Measurements from ENCODE around the gene CELA2A. TPM values are rescaled to one million over a fixed set of nuclear protein-coding genes. Genes with fewer than 3 reads are reported as not detected.
A peak's percentile ranks its signal among the peaks of the same experiment; 100 is the strongest.

CELA2A gene
- total and polyA plus RNA-seq, 2 of the 13 experiments (the other 11 are each of a cell fraction or from before 2014, with no cell fraction given), result not detected

DNA sequence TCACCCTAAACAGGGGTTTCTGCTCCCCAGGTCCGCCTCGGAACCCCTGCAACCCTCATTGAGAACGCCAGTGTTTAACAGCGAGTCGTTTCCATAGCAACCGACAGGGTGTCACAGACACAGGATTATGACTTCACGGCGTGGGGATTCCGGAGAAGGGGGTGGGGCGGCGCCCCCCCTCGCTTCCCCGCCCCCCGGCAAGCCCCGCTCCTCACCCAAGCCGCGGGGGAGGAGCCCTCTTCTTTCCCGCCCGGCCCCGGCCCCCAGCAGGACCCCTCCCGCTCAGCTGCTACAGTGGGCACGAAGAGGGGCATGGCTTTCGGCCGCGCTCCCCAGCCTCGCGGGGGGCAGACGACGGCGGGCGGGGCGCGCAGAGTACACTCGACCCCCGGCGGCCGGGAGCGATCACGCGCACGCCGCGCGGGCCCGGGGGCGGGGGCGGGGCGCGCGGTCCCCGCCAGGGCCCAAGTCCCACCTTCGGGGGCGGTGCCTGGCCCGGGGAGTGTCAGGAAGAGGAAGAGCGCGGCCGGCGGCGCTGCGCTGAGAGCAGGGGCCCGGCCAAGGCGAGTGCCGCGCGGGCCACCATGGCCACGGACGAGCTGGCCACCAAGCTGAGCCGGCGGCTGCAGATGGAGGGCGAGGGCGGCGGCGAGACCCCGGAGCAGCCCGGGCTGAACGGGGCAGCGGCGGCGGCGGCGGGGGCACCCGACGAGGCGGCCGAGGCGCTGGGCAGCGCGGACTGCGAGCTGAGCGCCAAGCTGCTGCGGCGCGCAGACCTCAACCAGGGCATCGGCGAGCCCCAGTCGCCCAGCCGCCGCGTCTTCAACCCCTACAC lies 46.9 kb upstream of the CELA2A start, which contains the start of gene EFHD2:
Gene EFHD2, plus strand, starts transcription at position 501 of the 835 bp plus-strand sequence. Its CDS starts 84 bp downstream, at position 585.
- H3K79me2 ChIP-seq (ENCODE audit: insufficient read depth, low read length), result no peaks in the 10 kb centered on the region
- H3K27ac ChIP-seq (ENCODE audit: extremely low read length, insufficient read depth, low read length), result no peak within 1 kb of the TSS
- no peak within 1 kb of the TSS for H2AFZ ChIP-seq (ENCODE audit: low read length)
- BruUV-seq (replicated peaks), result no TSS peak
- H3K9ac ChIP-seq (ENCODE audit: insufficient read depth, low read depth, low read length), result peak within 1 kb of the TSS; percentile 70
- no CpG with 5 or more reads among the region's 99 CpGs for WGBS (ENCODE audit: low lambda C conversion rate)
- peaks cover 3 to 38% of the 10 kb centered on the region in 2 experiments; a peak in 3 of 5 replicates for H3K27me3 ChIP-seq (ENCODE audit: control insufficient read depth in 1 of 2, insufficient read depth in 2 of 2, low read length in 2 of 2)
- ATAC-seq, result peak; percentile 89
- intact Hi-C loops (cut with micrococcal nuclease; ENCODE audit: unreplicated experiment) (loop anchor here (5.0 kb wide), 1 partner anchor 37 kb away; no protein-coding TSS in a partner anchor), in situ Hi-C loops (cut with HindIII; ENCODE audit: extremely low pct_ligation_motif_present, low pct_unique_long_range_greater_than_20kb) (no loop called here)
- peaks cover 0 to 1% of the 10 kb centered on the region in 2 experiments; a peak in 2 of 5 replicates for H3K36me3 ChIP-seq (replicated peaks in 1 of 2; ENCODE audit: control insufficient read depth in 1 of 2, insufficient read depth in 2 of 2, low read length in 2 of 2)
- FAIRE-seq, result no peak
- peaks cover 35% of the 10 kb centered on the region for H3K4me1 ChIP-seq (ENCODE audit: insufficient read depth, low read length)
- no peaks in the 10 kb centered on the region for H3K9me3 ChIP-seq (ENCODE audit: low read length)
- H3K4me2 ChIP-seq (ENCODE audit: low read depth, low read length), result peak within 1 kb of the TSS; percentile 91
- no peaks in the 10 kb centered on the region for H4K20me1 ChIP-seq (ENCODE audit: insufficient read depth, low read length)
- CTCF ChIA-PET (ENCODE audit: low intra/inter-chr PET ratio, low total read pairs), result interaction anchor here (1.5 kb wide), 1 partner anchor 86 kb away, joined by 3 read pairs; no protein-coding TSS in a partner anchor
- H3K4me3 ChIP-seq (replicated peaks in 1 of 3; ENCODE audit: insufficient read depth in 1 of 3, low read depth in 2 of 3, low read length in 3 of 3), result peak within 1 kb of the TSS; percentile 77 to 83 (median 78)
- POLR2A ChIA-PET, result no interaction called here
- peak; percentile 54 for DNase-seq (ENCODE audit: low spot score)
- no peak for TF ChIP-seq FOXC1 (CRISPR knock-in tag; IDR thresholded peaks at IDR 0.05; ENCODE audit: borderline replicate concordance)
- no peak for TF ChIP-seq ZNF761 (CRISPR knock-in tag; conservative IDR thresholded peaks at IDR 0.05)
- no peak for TF ChIP-seq ZNF383 (CRISPR knock-in tag; IDR thresholded peaks at IDR 0.05; ENCODE audit: borderline replicate concordance)
- no peak for TF ChIP-seq TCF7L2 (IDR thresholded peaks at IDR 0.05; ENCODE audit: low read depth, low read length)
- TF ChIP-seq POLR2G (IDR thresholded peaks at IDR 0.05; ENCODE audit: low read depth, low read length), result peak; percentile 71
- TF ChIP-seq MEIS1 (CRISPR knock-in tag; IDR thresholded peaks at IDR 0.05; ENCODE audit: borderline replicate concordance), result no peak
- TF ChIP-seq CEBPG (CRISPR knock-in tag; IDR thresholded peaks at IDR 0.05), result no peak
- TF ChIP-seq IRF2 (CRISPR knock-in tag; IDR thresholded peaks at IDR 0.05), result no peak
- TF ChIP-seq, protein P1, sequence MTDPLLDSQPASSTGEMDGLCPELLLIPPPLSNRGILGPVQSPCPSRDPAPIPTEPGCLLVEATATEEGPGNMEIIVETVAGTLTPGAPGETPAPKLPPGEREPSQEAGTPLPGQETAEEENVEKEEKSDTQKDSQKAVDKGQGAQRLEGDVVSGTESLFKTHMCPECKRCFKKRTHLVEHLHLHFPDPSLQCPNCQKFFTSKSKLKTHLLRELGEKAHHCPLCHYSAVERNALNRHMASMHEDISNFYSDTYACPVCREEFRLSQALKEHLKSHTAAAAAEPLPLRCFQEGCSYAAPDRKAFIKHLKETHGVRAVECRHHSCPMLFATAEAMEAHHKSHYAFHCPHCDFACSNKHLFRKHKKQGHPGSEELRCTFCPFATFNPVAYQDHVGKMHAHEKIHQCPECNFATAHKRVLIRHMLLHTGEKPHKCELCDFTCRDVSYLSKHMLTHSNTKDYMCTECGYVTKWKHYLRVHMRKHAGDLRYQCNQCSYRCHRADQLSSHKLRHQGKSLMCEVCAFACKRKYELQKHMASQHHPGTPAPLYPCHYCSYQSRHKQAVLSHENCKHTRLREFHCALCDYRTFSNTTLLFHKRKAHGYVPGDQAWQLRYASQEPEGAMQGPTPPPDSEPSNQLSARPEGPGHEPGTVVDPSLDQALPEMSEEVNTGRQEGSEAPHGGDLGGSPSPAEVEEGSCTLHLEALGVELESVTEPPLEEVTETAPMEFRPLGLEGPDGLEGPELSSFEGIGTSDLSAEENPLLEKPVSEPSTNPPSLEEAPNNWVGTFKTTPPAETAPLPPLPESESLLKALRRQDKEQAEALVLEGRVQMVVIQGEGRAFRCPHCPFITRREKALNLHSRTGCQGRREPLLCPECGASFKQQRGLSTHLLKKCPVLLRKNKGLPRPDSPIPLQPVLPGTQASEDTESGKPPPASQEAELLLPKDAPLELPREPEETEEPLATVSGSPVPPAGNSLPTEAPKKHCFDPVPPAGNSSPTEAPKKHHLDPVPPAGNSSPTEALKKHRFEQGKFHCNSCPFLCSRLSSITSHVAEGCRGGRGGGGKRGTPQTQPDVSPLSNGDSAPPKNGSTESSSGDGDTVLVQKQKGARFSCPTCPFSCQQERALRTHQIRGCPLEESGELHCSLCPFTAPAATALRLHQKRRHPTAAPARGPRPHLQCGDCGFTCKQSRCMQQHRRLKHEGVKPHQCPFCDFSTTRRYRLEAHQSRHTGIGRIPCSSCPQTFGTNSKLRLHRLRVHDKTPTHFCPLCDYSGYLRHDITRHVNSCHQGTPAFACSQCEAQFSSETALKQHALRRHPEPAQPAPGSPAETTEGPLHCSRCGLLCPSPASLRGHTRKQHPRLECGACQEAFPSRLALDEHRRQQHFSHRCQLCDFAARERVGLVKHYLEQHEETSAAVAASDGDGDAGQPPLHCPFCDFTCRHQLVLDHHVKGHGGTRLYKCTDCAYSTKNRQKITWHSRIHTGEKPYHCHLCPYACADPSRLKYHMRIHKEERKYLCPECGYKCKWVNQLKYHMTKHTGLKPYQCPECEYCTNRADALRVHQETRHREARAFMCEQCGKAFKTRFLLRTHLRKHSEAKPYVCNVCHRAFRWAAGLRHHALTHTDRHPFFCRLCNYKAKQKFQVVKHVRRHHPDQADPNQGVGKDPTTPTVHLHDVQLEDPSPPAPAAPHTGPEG (CRISPR knock-in tag; IDR thresholded peaks at IDR 0.05), result 0 out of 2 replicates have a peak, but pooled peaks have one; percentile 47
- TF ChIP-seq ONECUT2 (CRISPR knock-in tag; IDR thresholded peaks at IDR 0.05), result no peak
- no peak for TF ChIP-seq MATR3 (CRISPR knock-in tag; IDR thresholded peaks at IDR 0.05)
- no peak for TF ChIP-seq HMG20B (CRISPR knock-in tag; conservative IDR thresholded peaks at IDR 0.05)
- TF ChIP-seq SUZ12 (IDR thresholded peaks at IDR 0.05; ENCODE audit: low read depth, low read length), result no peak
- TF ChIP-seq XRCC5 (optimal IDR thresholded peaks at IDR 0.05; ENCODE audit: low read length), result peak; percentile 30
- no peak for TF ChIP-seq TARDBP (CRISPR knock-in tag; IDR thresholded peaks at IDR 0.05)
- no peak for TF ChIP-seq CREM (IDR thresholded peaks at IDR 0.05)
- TF ChIP-seq CREM (CRISPR knock-in tag; IDR thresholded peaks at IDR 0.05), result no peak
- no peak for TF ChIP-seq HNRNPK (IDR thresholded peaks at IDR 0.05; ENCODE audit: low read depth, low read length, poor library complexity, severe bottlenecking)
- TF ChIP-seq TOPORS (CRISPR knock-in tag; IDR thresholded peaks at IDR 0.05), result no peak
- TF ChIP-seq MTF1 (CRISPR knock-in tag; IDR thresholded peaks at IDR 0.05), result no peak
- no peak for TF ChIP-seq ZNF605 (CRISPR knock-in tag; IDR thresholded peaks at IDR 0.05)
- TF ChIP-seq BHLHE40 (IDR thresholded peaks at IDR 0.05; ENCODE audit: low read length), result no peak

All from HepG2 (cell line).